ENCODE measurements around the gene REC114. TPM values are rescaled to one million over a fixed set of nuclear protein-coding genes. Genes with fewer than 3 reads are reported as not detected.

REC114 gene
- polyA plus RNA-seq, 1 donor (not counting 4 experiments of a cell fraction or from before 2014, with no cell fraction given), result not detected

GRCh38 chr15:73594109-73594508 lies 151.1 kb downstream of the REC114 start:
- H3K27ac ChIP-seq (ENCODE audit: control insufficient read depth, insufficient read depth, low read length), result no peak overlapping the region
- H3K4me2 ChIP-seq (ENCODE audit: control insufficient read depth, extremely low read depth, insufficient read depth, low read depth, low read length), result no peak overlapping the region
- peaks cover 86% of the 10 kb centered on the region for H3K79me2 ChIP-seq (ENCODE audit: control insufficient read depth, insufficient read depth, low read length)
- H3K27me3 ChIP-seq (ENCODE audit: control insufficient read depth, extremely low read depth, insufficient read depth, low read length), result no peaks in the 10 kb centered on the region
- FAIRE-seq (no peak), DNase-seq (ENCODE audit: low read depth, low spot score) (no peak)
- no peak overlapping the region for H3K9ac ChIP-seq (ENCODE audit: control insufficient read depth, extremely low read depth, insufficient read depth, low read length)
- H3K9me1 ChIP-seq (ENCODE audit: control insufficient read depth, extremely low read depth, insufficient read depth, low read length), result peaks cover 6% of the 10 kb centered on the region
- H3K9me3 ChIP-seq (ENCODE audit: control insufficient read depth, low read depth, low read length), result no peaks in the 10 kb centered on the region
- peaks cover 13 to 26% of the 10 kb centered on the region in 2 experiments for H3K36me3 ChIP-seq (ENCODE audit: control insufficient read depth in 2 of 2, extremely low read depth in 1 of 2, insufficient read depth in 2 of 2, low read length in 2 of 2)
- H2AFZ ChIP-seq (ENCODE audit: control insufficient read depth, low read length), result no peak overlapping the region
- TF ChIP-seq CTCF (optimal IDR thresholded peaks at IDR 0.05 in 1 of 3, IDR thresholded peaks at IDR 0.05 in 1 of 3, conservative IDR thresholded peaks at IDR 0.05 in 1 of 3; ENCODE audit: extremely low read depth in 1 of 3, insufficient read depth in 2 of 3, low read length in 3 of 3), result no peak
- TF ChIP-seq EZH2 (IDR thresholded peaks at IDR 0.05; ENCODE audit: low read length), result no peak
- H3K4me1 ChIP-seq (ENCODE audit: control insufficient read depth, extremely low read depth, insufficient read depth, low read length), result peaks cover 21% of the 10 kb centered on the region
- dilution Hi-C loops (cut with MboI; ENCODE audit: extremely low pct_ligation_motif_present, low sequenced_read_pairs), result loop anchor here (25.0 kb wide), 1 partner anchor 93 kb away; the partner anchor contains the start of gene CD276
- no peak overlapping the region for H3K4me3 ChIP-seq (ENCODE audit: control insufficient read depth in 2 of 3, extremely low read depth in 1 of 3, insufficient read depth in 2 of 3, low read depth in 1 of 3, low read length in 3 of 3)
- H4K20me1 ChIP-seq (ENCODE audit: control insufficient read depth, extremely low read depth, insufficient read depth, low read length), result no peaks in the 10 kb centered on the region

- Histone ChIP-seq H3K4me1 (ENCODE audit: control insufficient read depth, extremely low read depth, insufficient read depth, low read length) (peaks cover 38% of the 10 kb centered on the region), H3K9me1 (ENCODE audit: control insufficient read depth, extremely low read depth, insufficient read depth, low read length) (peaks cover 7% of the 10 kb centered on the region), H3K36me3 (ENCODE audit: control insufficient read depth in 2 of 2, extremely low read depth in 1 of 2, insufficient read depth in 2 of 2, low read length in 2 of 2) (peaks cover 10 to 17% of the 10 kb centered on the region in 2 experiments), H3K9me3 (ENCODE audit: control insufficient read depth, low read depth, low read length) (no peaks in the 10 kb centered on the region), H3K27ac (ENCODE audit: control insufficient read depth, insufficient read depth, low read length) (no peak overlapping the region), H3K79me2 (ENCODE audit: control insufficient read depth, insufficient read depth, low read length) (peaks cover 93% of the 10 kb centered on the region), H2AFZ (ENCODE audit: control insufficient read depth, low read length) (no peak overlapping the region), H3K4me3 (ENCODE audit: control insufficient read depth in 2 of 3, extremely low read depth in 1 of 3, insufficient read depth in 2 of 3, low read depth in 1 of 3, low read length in 3 of 3) (no peak overlapping the region), H3K9ac (ENCODE audit: control insufficient read depth, extremely low read depth, insufficient read depth, low read length) (no peak overlapping the region), H4K20me1 (ENCODE audit: control insufficient read depth, extremely low read depth, insufficient read depth, low read length) (peaks cover 5% of the 10 kb centered on the region), H3K4me2 (ENCODE audit: control insufficient read depth, extremely low read depth, insufficient read depth, low read depth, low read length) (no peak overlapping the region), H3K27me3 (ENCODE audit: control insufficient read depth, extremely low read depth, insufficient read depth, low read length) (no peaks in the 10 kb centered on the region)
- DNase-seq (ENCODE audit: low read depth, low spot score) (no peak), FAIRE-seq (no peak)
- TF ChIP-seq EZH2 (IDR thresholded peaks at IDR 0.05; ENCODE audit: low read length), result no peak
- no peak for TF ChIP-seq CTCF (optimal IDR thresholded peaks at IDR 0.05 in 1 of 3, IDR thresholded peaks at IDR 0.05 in 1 of 3, conservative IDR thresholded peaks at IDR 0.05 in 1 of 3; ENCODE audit: extremely low read depth in 1 of 3, insufficient read depth in 2 of 3, low read length in 3 of 3)
- dilution Hi-C loops (cut with MboI; ENCODE audit: extremely low pct_ligation_motif_present, low sequenced_read_pairs), result loop anchor here (25.0 kb wide), 1 partner anchor 91 kb away; the partner anchor contains the start of gene CD276
Measured at GRCh38 chr15:73596174-73596573, 153.2 kb downstream of the REC114 start.
